ENCODE data around the gene FAM47C. TPM values are rescaled to one million over a fixed set of nuclear protein-coding genes. Genes with fewer than 3 reads are reported as not detected.

FAM47C gene
- total and polyA plus RNA-seq, 2 of the 4 experiments (the other 2 are of a cell fraction): not detected

GRCh38 chrX:36983831-36984230 is 24.3 kb upstream of the FAM47C start:
- H2BK15ac ChIP-seq (ENCODE audit: low read depth, low read length): no peak overlapping the region
- no peak overlapping the region for H2BK120ac ChIP-seq (ENCODE audit: low read depth, low read length)
- TF ChIP-seq MXI1 (IDR thresholded peaks at IDR 0.05; ENCODE audit: borderline replicate concordance, low read depth, low read length): no peak
- TF ChIP-seq ELK1 (IDR thresholded peaks at IDR 0.05; ENCODE audit: borderline replicate concordance, low read depth, low read length): no peak
- no peak for TF ChIP-seq RAD21 (IDR thresholded peaks at IDR 0.05; ENCODE audit: low read length)
- TF ChIP-seq FOS (IDR thresholded peaks at IDR 0.05; ENCODE audit: low read depth, low read length): no peak
- TF ChIP-seq NFE2L2 (IDR thresholded peaks at IDR 0.05; ENCODE audit: low read depth, low read length): no peak
- TF ChIP-seq MAFK (IDR thresholded peaks at IDR 0.05; ENCODE audit: low read depth, low read length): no peak
- TF ChIP-seq BHLHE40 (IDR thresholded peaks at IDR 0.05; ENCODE audit: low read depth, low read length): no peak
- no peak for TF ChIP-seq RCOR1 (IDR thresholded peaks at IDR 0.05; ENCODE audit: insufficient replicate concordance, low read length)
- no peak for TF ChIP-seq USF2 (IDR thresholded peaks at IDR 0.05; ENCODE audit: low read depth, low read length)
- no peak for TF ChIP-seq SMC3 (IDR thresholded peaks at IDR 0.05; ENCODE audit: low read depth, low read length)
- TF ChIP-seq CHD1 (IDR thresholded peaks at IDR 0.05; ENCODE audit: low read depth, low read length): no peak
- TF ChIP-seq POLR2A (IDR thresholded peaks at IDR 0.05; ENCODE audit: low read depth, low read length): no peak
- TF ChIP-seq CTCF (conservative IDR thresholded peaks at IDR 0.05; ENCODE audit: low read depth, low read length): no peak
- no peak overlapping the region for H2AK5ac ChIP-seq (ENCODE audit: low read depth, low read length)
- no peaks in the 10 kb centered on the region for H3K9me3 ChIP-seq (ENCODE audit: control insufficient read depth, insufficient read depth, low read length)
- H3K4ac ChIP-seq (ENCODE audit: low read depth, low read length): no peak overlapping the region
- H3K56ac ChIP-seq (ENCODE audit: extremely low read depth, insufficient read depth, low read length): no peak overlapping the region
- no peak overlapping the region for H3K9ac ChIP-seq (ENCODE audit: low read depth, low read length)
- no peak overlapping the region for H4K5ac ChIP-seq (ENCODE audit: low read depth, low read length)
- no peak overlapping the region for H2BK5ac ChIP-seq (ENCODE audit: low read depth, low read length, poor library complexity, severe bottlenecking)
- H3K27ac ChIP-seq (ENCODE audit: insufficient read depth, low read length): no peak overlapping the region
- H3K27me3 ChIP-seq (ENCODE audit: control insufficient read depth, insufficient read depth, low read length): no peaks in the 10 kb centered on the region
- H3K14ac ChIP-seq (replicated peaks; ENCODE audit: low read depth, low read length): no peak overlapping the region
- no peaks in the 10 kb centered on the region for H3K9me1 ChIP-seq (ENCODE audit: insufficient read depth, low read length)
- H3K36me3 ChIP-seq (ENCODE audit: control insufficient read depth, insufficient read depth, low read length): no peaks in the 10 kb centered on the region
- no peak overlapping the region for H3K18ac ChIP-seq (ENCODE audit: low read depth, low read length)
- no peak overlapping the region for H3K4me3 ChIP-seq (ENCODE audit: insufficient read depth, low read depth, low read length)
- no peak overlapping the region for H4K8ac ChIP-seq (ENCODE audit: low read depth in 2 of 2, low read length in 2 of 2)
- H3K4me2 ChIP-seq (ENCODE audit: low read depth, low read length): no peak overlapping the region
- ChIA-PET CTCF (no interaction called here), POLR2A (ENCODE audit: unreplicated experiment) (no interaction called here)
- H3K4me1 ChIP-seq (ENCODE audit: control insufficient read depth, insufficient read depth, low read length): no peaks in the 10 kb centered on the region
- intact Hi-C loops (cut with micrococcal nuclease): no loop called here
- WGBS, 2 experiments (ENCODE audit: extremely low coverage in 2 of 2, insufficient read length in 1 of 2): no CpG with 5 or more reads among the region's 3 CpGs
- H4K20me1 ChIP-seq (ENCODE audit: insufficient read depth, low read length): no peaks in the 10 kb centered on the region
- dilution Hi-C loops (cut with HindIII; ENCODE audit: low sequenced_read_pairs, unreplicated experiment): no loop called here
- no peak overlapping the region for H3K23ac ChIP-seq (ENCODE audit: low read depth, low read length)
- DNase-seq: no peak
- H4K91ac ChIP-seq (ENCODE audit: insufficient read depth, low read depth, low read length): no peak overlapping the region
- H3K79me1 ChIP-seq (ENCODE audit: low read depth in 1 of 2, low read length in 2 of 2): no peaks in the 10 kb centered on the region
- in situ Hi-C loops (cut with MboI; ENCODE audit: low sequenced_read_pairs): no loop called here
- H2BK20ac ChIP-seq (ENCODE audit: low read depth, low read length): no peak overlapping the region
- H2AK9ac ChIP-seq (replicated peaks; ENCODE audit: low read depth, low read length, poor library complexity): no peak overlapping the region
- no peak overlapping the region for H2AFZ ChIP-seq (replicated peaks; ENCODE audit: low read length, poor library complexity)
- no TSS peak for BruUV-seq (replicated peaks)
- no peak for ATAC-seq (ENCODE audit: low read depth)

Data from IMR-90 (cell line).